Neural progenitor cell (in vitro differentiated cells): ENCODE data around the gene CCNE1. TPM values are rescaled to one million over a fixed set of nuclear protein-coding genes. Genes with fewer than 3 reads are reported as not detected.

Experiments
- DNase-seq: peaks from one replicate; pipeline ENCODE4 v3.0.0-alpha.2; 2016; ENCODE audit warnings: low spot score
- H2AFZ ChIP-seq: fragments of 200-600 bp; sonication (generic); replicated peaks from 2 replicates; pipeline ENCODE4 v1.6.1; 2016; ENCODE audit warnings: antibody characterized with exemption
- H3F3A ChIP-seq: fragments of 200-600 bp; sonication (generic); 2 replicates; pipeline ENCODE4 v1.6.1; 2016; ENCODE audit warnings: antibody characterized with exemption, low read depth
- H3K27ac ChIP-seq: fragments of 200-600 bp; sonication (generic); 2 replicates; pipeline ENCODE4 v1.5.1; 2016; ENCODE audit warnings: mild to moderate bottlenecking
- H3K27me3 ChIP-seq: fragments of 200-600 bp; sonication (generic); 2 replicates; pipeline ENCODE4 v1.6.1; 2016; ENCODE audit warnings: mild to moderate bottlenecking, moderate library complexity
- H3K36me3 ChIP-seq: fragments of 200-600 bp; sonication (generic); 2 replicates; pipeline ENCODE4 v1.5.1; 2016
- H3K4me1 ChIP-seq: fragments of 200-600 bp; sonication (generic); 2 replicates; pipeline ENCODE4 v1.6.1; 2016; ENCODE audit warnings: mixed run types
- H3K4me2 ChIP-seq: fragments of 200-600 bp; sonication (generic); 2 replicates; pipeline ENCODE4 v1.6.1; 2016
- H3K4me3 ChIP-seq: fragments of 200-600 bp; sonication (generic); 2 replicates; pipeline ENCODE4 v1.5.1; 2016
- H3K79me2 ChIP-seq: fragments of 200-600 bp; sonication (generic); 2 replicates; pipeline ENCODE4 v1.6.1; 2016; ENCODE audit warnings: low read depth
- H3K9ac ChIP-seq: fragments of 200-600 bp; sonication (generic); 2 replicates; pipeline ENCODE4 v1.6.1; 2016
- H3K9me3 ChIP-seq: fragments of 200-600 bp; sonication (generic); 2 replicates; pipeline ENCODE4 v1.5.1; 2016; ENCODE audit warnings: low read depth
- H4K20me1 ChIP-seq: fragments of 200-600 bp; sonication (generic); 2 replicates; pipeline ENCODE4 v1.6.1; 2016; ENCODE audit warnings: low read depth
- H3K27ac Mint-ChIP-seq: 3 replicates; pipeline ENCODE4 v1.8.0; 2021; ENCODE audit warnings: mixed read lengths
- H3K27me3 Mint-ChIP-seq: 2 replicates; pipeline ENCODE4 v1.8.0; 2022; ENCODE audit warnings: low read depth, mild to moderate bottlenecking, inconsistent platforms, moderate library complexity, mixed read lengths; ENCODE audit not compliant: insufficient read depth
- H3K36me3 Mint-ChIP-seq: 3 replicates; pipeline ENCODE4 v1.8.0; 2021; ENCODE audit warnings: mixed read lengths
- H3K4me1 Mint-ChIP-seq: 3 replicates; pipeline ENCODE4 v1.8.0; 2021; ENCODE audit warnings: mixed read lengths
- H3K4me3 Mint-ChIP-seq: 3 replicates; pipeline ENCODE4 v1.8.0; 2021; ENCODE audit warnings: mild to moderate bottlenecking, moderate library complexity, mixed read lengths
- H3K9me3 Mint-ChIP-seq: 3 replicates; pipeline ENCODE4 v1.8.0; 2020; ENCODE audit warnings: mixed read lengths
- EZH2 ChIP-seq: fragments of 200-600 bp; sonication (generic); IDR thresholded peaks from 2 replicates; pipeline ENCODE4 v1.6.1; 2017; ENCODE audit warnings: antibody characterized with exemption, mild to moderate bottlenecking, moderate library complexity
- EZH2phosphoT487 ChIP-seq: fragments of 200-600 bp; sonication (generic); IDR thresholded peaks from 2 replicates; pipeline ENCODE4 v1.6.1; 2017; ENCODE audit warnings: antibody characterized with exemption
- total RNA-seq: library from RNA; depleted of rRNA; stranded (reverse); fragments of >200 nt; gene quantifications from 2 replicates; pipeline ENCODE4 v1.2.3, GENCODE V29; 2015; ENCODE audit warnings: low replicate concordance
- TF ChIP-seq, protein P1 (sequence below): fragments of 200-600 bp; sonication (generic); IDR thresholded peaks from 2 replicates; pipeline ENCODE4 v1.5.1; 2017; ENCODE audit warnings: antibody characterized with exemption, mild to moderate bottlenecking

The CCNE1 gene
- total RNA-seq, 1 donor from 2014 or later = 31.4 TPM

DNA sequence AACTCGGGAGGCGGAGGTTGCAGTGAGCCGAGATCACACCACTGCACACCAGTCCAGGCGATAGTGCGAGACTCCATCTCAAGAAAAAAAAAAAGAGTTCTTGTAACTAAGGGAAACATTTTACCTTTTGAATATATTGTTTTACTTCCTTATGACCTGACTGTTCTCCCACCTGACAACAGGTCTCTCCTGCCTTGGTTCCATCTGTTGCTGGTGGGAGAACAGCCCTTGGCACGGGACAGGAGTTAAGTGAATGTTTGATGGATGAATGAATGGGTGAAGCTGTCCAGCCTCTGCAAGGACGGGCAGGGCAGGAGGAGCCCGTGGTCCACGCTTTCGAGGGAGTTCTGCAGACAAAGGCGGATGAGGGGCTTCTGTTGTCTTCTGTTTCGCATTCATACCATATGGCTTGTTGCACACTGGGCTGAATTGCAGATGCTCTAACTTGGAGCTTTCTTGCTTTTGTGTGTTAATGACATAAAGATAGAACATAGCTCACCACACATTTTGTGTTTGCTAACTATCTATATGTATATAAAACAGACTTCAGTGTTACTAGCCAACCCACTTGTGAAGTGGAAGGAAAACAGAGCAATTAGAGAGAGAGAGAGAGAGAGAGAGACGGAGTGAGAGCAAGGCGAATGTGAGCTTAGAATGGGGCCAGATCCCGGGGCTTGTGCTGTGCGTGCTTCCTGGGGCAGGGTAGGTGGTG, 16.2 kb upstream of the CCNE1 start:
- H3K27ac Mint-ChIP-seq = peak overlapping the region; percentile 82
- no peak overlapping the region for H3K27ac ChIP-seq
- H3K4me1 ChIP-seq = no peaks in the 10 kb centered on the region
- H3K79me2 ChIP-seq = no peaks in the 10 kb centered on the region
- no peak overlapping the region for H3K4me3 Mint-ChIP-seq
- H3K9ac ChIP-seq = no peak overlapping the region
- H3K9me3 Mint-ChIP-seq = no peaks in the 10 kb centered on the region
- no peaks in the 10 kb centered on the region for H3F3A ChIP-seq
- no peaks in the 10 kb centered on the region for H3K9me3 ChIP-seq
- no peaks in the 10 kb centered on the region for H4K20me1 ChIP-seq
- TF ChIP-seq EZH2phosphoT487 = no peak
- TF ChIP-seq, protein P1, sequence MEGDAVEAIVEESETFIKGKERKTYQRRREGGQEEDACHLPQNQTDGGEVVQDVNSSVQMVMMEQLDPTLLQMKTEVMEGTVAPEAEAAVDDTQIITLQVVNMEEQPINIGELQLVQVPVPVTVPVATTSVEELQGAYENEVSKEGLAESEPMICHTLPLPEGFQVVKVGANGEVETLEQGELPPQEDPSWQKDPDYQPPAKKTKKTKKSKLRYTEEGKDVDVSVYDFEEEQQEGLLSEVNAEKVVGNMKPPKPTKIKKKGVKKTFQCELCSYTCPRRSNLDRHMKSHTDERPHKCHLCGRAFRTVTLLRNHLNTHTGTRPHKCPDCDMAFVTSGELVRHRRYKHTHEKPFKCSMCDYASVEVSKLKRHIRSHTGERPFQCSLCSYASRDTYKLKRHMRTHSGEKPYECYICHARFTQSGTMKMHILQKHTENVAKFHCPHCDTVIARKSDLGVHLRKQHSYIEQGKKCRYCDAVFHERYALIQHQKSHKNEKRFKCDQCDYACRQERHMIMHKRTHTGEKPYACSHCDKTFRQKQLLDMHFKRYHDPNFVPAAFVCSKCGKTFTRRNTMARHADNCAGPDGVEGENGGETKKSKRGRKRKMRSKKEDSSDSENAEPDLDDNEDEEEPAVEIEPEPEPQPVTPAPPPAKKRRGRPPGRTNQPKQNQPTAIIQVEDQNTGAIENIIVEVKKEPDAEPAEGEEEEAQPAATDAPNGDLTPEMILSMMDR = no peak
- peak overlapping the region; percentile 10 for H2AFZ ChIP-seq
- H3K27me3 Mint-ChIP-seq = no peaks in the 10 kb centered on the region
- DNase-seq = no peak
- peaks cover 2% of the 10 kb centered on the region for H3K4me1 Mint-ChIP-seq
- no peaks in the 10 kb centered on the region for H3K36me3 Mint-ChIP-seq
- H3K36me3 ChIP-seq = no peaks in the 10 kb centered on the region
- no peak overlapping the region for H3K4me2 ChIP-seq
- no peaks in the 10 kb centered on the region for H3K27me3 ChIP-seq
- H3K4me3 ChIP-seq = no peak overlapping the region

DNA sequence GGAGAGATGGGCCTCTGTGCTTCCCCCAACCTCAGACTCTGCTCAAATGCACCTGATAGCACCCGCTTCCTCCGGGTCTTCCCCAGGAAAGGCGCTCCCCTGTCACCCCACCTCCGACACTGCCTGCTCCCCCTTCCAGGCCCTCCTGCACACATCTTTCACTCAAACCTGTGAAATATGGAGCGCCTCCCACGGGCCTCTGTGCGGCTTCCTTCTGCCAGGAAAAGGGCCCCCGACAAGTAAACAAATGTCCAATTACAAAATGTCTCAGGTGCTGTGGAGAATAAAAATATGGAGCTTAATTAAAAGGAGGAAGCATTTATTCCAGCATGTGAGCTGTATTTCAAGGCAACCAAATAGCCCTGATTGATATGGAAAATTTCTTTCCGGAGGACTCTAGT, 15.6 kb upstream of the CCNE1 start:
- TF ChIP-seq, protein P1 = no peak
- TF ChIP-seq EZH2phosphoT487 (no peak), EZH2 (no peak)
- H3F3A ChIP-seq = no peaks in the 10 kb centered on the region
- Mint-ChIP-seq H3K4me3 (no peak overlapping the region), H3K27ac (no peak overlapping the region), H3K9me3 (no peaks in the 10 kb centered on the region), H3K4me1 (peaks cover 2% of the 10 kb centered on the region), H3K27me3 (no peaks in the 10 kb centered on the region), H3K36me3 (no peaks in the 10 kb centered on the region)
- no peaks in the 10 kb centered on the region for H3K9me3 ChIP-seq
- DNase-seq = no peak
- H2AFZ ChIP-seq = no peak overlapping the region
- H4K20me1 ChIP-seq = no peaks in the 10 kb centered on the region
- H3K4me3 ChIP-seq = no peak overlapping the region
- no peaks in the 10 kb centered on the region for H3K79me2 ChIP-seq
- no peak overlapping the region for H3K4me2 ChIP-seq
- no peak overlapping the region for H3K9ac ChIP-seq
- H3K4me1 ChIP-seq = no peaks in the 10 kb centered on the region
- H3K27me3 ChIP-seq = no peaks in the 10 kb centered on the region
- H3K36me3 ChIP-seq = no peaks in the 10 kb centered on the region
- H3K27ac ChIP-seq = no peak overlapping the region

DNA sequence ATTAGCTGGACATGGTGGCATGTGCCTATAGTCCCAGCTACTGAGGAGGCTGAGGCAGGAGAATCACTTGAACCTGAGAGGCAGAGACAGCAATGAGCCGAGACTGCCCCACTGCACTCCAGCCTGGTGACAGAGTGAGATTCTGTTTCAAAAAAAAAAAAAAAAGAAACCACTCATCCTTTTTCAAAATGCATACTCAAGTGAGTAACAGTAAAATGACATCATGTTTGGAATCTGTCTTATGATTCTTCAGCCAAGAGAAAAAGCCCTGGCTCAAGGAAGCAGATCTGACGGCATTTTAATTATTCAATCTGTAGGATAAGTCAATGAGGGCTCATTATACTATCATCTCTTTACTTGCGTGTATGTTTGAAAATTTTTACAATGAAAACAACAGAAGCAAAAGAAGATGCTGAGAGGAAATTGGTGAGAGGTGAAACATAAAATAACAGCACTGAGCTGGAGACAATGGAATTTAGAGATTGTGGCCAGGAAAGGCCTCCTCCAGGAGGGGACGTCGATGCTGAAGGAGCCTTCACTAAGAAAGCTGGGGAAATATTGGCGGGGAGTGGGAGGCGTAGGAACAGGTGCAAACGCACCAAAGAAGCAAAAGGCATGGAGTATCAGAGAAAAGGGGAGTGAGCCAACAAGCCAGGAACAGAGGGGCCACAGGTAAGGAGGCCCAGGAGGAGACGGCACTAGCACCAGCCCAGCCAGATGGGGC, 12.9 kb upstream of the CCNE1 start:
- H3K9me3 ChIP-seq = no peaks in the 10 kb centered on the region
- H3K4me3 Mint-ChIP-seq = no peak overlapping the region
- no peaks in the 10 kb centered on the region for H3K36me3 Mint-ChIP-seq
- H3K4me1 ChIP-seq = no peaks in the 10 kb centered on the region
- TF ChIP-seq EZH2phosphoT487 (no peak), EZH2 (no peak)
- TF ChIP-seq, protein P1 = no peak
- H3F3A ChIP-seq = no peaks in the 10 kb centered on the region
- no peak for DNase-seq
- H3K4me1 Mint-ChIP-seq = peaks cover 3% of the 10 kb centered on the region
- H3K27ac ChIP-seq = no peak overlapping the region
- H4K20me1 ChIP-seq = no peaks in the 10 kb centered on the region
- H3K4me3 ChIP-seq = no peak overlapping the region
- no peaks in the 10 kb centered on the region for H3K36me3 ChIP-seq
- no peak overlapping the region for H3K4me2 ChIP-seq
- no peak overlapping the region for H2AFZ ChIP-seq
- no peaks in the 10 kb centered on the region for H3K9me3 Mint-ChIP-seq
- H3K27me3 Mint-ChIP-seq = no peaks in the 10 kb centered on the region
- H3K79me2 ChIP-seq = no peaks in the 10 kb centered on the region
- H3K27ac Mint-ChIP-seq = no peak overlapping the region
- H3K9ac ChIP-seq = no peak overlapping the region
- H3K27me3 ChIP-seq = no peaks in the 10 kb centered on the region
